Motor neuron (in vitro differentiated cells): Measurements from ENCODE around the gene AKAP13. TPM values are rescaled to one million over a fixed set of nuclear protein-coding genes. Genes with fewer than 3 reads are reported as not detected.

Experiments used
- ATAC-seq, 8 experiments: fragments of 200-7000 bp; cut with Tn5 transposase; replicated peaks in 6 of 8; 2 replicates each; pipeline ENCODE4 v1.8.0; 2021; ENCODE audit warnings: mild to moderate bottlenecking in 8 of 8, moderate library complexity in 8 of 8
- H3K27ac ChIP-seq, 2 donors: fragments of 250-450 bp; sonication (Bioruptor Pico); 2 replicates each; pipeline ENCODE4 v1.9.0; 2021; ENCODE audit warnings: antibody characterized with exemption in 2 of 2, mild to moderate bottlenecking in 2 of 2, moderate library complexity in 1 of 2
- H3K4me1 ChIP-seq, 2 donors: fragments of 250-450 bp; sonication (Bioruptor Pico); replicated peaks in 1 of 2; 2 replicates each; pipeline ENCODE4 v1.6.1; 2021; ENCODE audit warnings: antibody characterized with exemption in 2 of 2, mild to moderate bottlenecking in 2 of 2, moderate library complexity in 1 of 2
- H3K4me3 ChIP-seq, 5 donors: fragments of 250-450 bp; sonication (Bioruptor Pico); 2 replicates each; pipeline ENCODE4 v1.9.0; 2021; ENCODE audit warnings: antibody characterized with exemption in 5 of 5, mild to moderate bottlenecking in 5 of 5, moderate library complexity in 4 of 5
- WGBS, 10 experiments: fragments of 450-650 bp; shearing (Covaris generic); methylation state at CpG; one replicate each; pipeline ENCODE4 v1.0.0; 2022; 5-methylcytosine and 5-hydroxymethylcytosine counted together
- in situ Hi-C, 9 experiments: fragments of 400-800 bp; cut with MboI; loops; one replicate each; pipeline ENCODE4 v1.15.0; 2021; ENCODE audit warnings: low sequenced_read_pairs in 9 of 9, low pct_unique_long_range_greater_than_20kb in 2 of 9; ENCODE audit not compliant: unreplicated experiment in 9 of 9
- total RNA-seq, 8 experiments: library from RNA; unstranded; fragments of 300-600 nt; gene quantifications; 2 replicates each; pipeline versions ENCODE4 v1.2.3 to v1.2.4, GENCODE V29; 2022

The AKAP13 gene
- total RNA-seq, 8 experiments from 2014 or later, result 18.6 to 60.2 (median 38.2) TPM

DNA sequence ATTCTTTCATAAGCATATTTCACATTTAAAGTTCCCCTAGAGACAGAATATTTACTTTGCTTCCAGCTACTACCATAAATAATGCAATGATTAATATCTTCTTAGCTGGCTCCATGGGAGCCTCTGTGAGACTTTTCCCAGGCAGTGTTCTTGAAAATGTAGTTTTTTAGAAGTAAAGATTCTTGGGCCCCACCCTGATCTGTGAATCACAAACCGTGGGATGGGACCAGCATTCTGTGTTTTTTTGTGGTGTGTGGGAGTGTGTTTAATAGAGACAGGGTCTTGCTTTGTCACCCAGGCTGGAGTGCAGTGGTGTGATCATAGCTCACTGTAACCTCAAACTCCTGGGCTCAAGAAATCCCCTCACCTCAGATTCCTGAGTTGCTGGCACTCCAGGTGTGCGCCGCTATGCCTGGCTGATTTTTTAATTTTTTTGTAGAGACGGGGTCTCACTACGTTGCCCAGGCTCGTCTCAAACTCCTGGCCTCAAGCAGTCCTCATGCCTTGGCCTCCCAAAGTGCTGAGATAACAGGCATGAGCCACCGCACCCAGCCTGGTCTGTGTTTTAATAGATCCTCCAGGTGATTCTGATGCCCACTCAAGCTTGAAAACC lies 331.3 kb downstream of the AKAP13 start:
- Histone ChIP-seq H3K4me3 (no peak overlapping the region), H3K4me1 (peaks cover 4 to 18% of the 10 kb centered on the region in 2 donors), H3K27ac (no peak overlapping the region)
- 76 to 100% (median 100%) methylated on average over 1 to 6 of the region's 7 CpGs; no CpG with 5 or more reads in 5 of the 10 experiments for WGBS, 10 experiments
- in situ Hi-C loops, result loop anchor here in 1 of 9 experiments (25.0 kb wide), 1 partner anchor 399 kb away; no protein-coding TSS in a partner anchor
- ATAC-seq, result peak in 3 of 8 experiments; percentile 55 to 78 (median 62)

DNA sequence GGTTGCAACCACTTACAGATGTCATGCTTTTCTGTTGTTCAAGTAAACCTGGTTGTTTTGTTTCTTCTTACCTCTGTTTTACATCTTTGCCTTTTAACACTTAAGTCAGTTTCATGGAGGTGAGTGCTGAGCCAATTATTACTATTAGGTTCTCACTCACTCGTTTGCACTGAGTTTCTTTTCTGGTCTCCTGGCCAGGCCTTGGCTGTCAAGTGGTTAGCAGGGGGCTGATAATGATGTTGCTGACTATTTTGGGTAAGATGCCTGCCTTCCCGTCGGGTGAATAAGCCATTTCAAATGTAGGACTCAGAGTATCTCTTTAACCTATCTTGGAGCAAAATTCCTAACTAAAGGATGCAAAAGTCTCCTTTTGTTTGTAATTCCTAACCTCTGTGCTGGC lies 335.9 kb downstream of the AKAP13 start:
- WGBS, 10 experiments, result 40 to 100% (median 78%) methylated on average over 1 to 3 of the region's 3 CpGs
- no peak for ATAC-seq
- in situ Hi-C loops, result loop anchor here in 1 of 9 experiments (25.0 kb wide), 1 partner anchor 404 kb away; no protein-coding TSS in a partner anchor
- H3K4me1 ChIP-seq, result no peaks in the 10 kb centered on the region
- no peak overlapping the region for H3K4me3 ChIP-seq
- H3K27ac ChIP-seq, result no peak overlapping the region

DNA sequence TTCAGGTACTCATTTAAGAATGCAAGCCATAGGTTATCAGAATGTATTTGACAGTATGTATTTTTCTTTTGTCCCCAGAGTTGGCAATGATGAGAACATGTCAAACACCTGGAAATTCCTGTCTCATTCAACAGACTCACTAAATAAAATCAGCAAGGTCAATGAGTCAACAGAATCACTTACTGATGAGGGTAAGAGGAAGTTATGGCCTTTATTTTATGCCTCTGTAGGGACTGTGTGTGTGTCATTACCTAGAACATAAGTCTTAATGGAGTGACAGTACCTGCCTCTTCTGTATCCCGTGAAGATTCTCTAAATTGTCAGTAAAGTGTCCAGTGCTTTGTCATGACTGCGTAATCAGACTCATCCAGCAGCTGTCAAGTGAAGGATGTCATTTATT lies 336.8 kb downstream of the AKAP13 start:
- in situ Hi-C loops, result loop anchor here in 1 of 9 experiments (25.0 kb wide), 1 partner anchor 405 kb away; no protein-coding TSS in a partner anchor
- WGBS, 10 experiments, result 75 to 100% (median 93%) methylated on average over 2 of the region's 2 CpGs; no CpG with 5 or more reads in 2 of the 10 experiments
- Histone ChIP-seq H3K4me1 (no peaks in the 10 kb centered on the region), H3K4me3 (no peak overlapping the region), H3K27ac (no peak overlapping the region)
- ATAC-seq, result no peak

DNA sequence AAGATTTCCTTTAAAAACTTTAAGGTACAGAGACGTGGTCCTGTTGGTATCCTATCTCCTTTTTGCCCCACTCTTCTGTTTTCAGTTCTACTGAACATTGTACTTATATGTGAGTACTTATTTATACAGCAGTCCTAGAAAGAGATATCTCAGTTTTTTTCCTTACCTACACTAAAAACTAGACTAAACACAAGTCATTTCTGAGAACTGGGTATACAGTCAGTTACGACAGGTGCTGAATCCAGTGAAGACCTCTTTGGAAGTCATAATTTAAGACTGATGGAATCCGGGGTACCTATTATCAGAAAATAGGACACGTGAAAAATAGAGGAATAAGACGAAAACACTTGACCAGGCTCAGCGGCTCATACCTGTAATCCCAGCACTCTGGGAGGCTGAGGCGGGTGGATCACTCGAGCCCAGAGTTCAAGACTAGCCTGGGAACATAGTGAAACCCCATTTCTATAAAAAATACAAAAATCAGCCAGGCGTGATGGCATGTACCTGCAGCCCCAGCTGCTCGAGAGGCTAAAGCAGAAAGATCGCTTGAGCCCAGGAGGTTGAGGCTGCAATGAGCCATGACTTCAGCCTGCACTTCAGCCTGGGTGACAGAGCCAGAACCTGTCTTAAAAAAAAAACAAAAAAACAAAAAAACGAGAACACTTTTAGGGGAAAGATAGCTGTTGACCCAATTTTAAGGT lies 338.0 kb downstream of the AKAP13 start:
- no peak overlapping the region for H3K4me3 ChIP-seq
- no peaks in the 10 kb centered on the region for H3K4me1 ChIP-seq
- in situ Hi-C loops, result loop anchor here in 1 of 9 experiments (25.0 kb wide), 1 partner anchor 406 kb away; no protein-coding TSS in a partner anchor
- WGBS, 10 experiments, result 56 to 100% (median 88%) methylated on average over 1 to 11 of the region's 12 CpGs; no CpG with 5 or more reads in 2 of the 10 experiments
- ATAC-seq, result no peak
- H3K27ac ChIP-seq, result no peak overlapping the region

DNA sequence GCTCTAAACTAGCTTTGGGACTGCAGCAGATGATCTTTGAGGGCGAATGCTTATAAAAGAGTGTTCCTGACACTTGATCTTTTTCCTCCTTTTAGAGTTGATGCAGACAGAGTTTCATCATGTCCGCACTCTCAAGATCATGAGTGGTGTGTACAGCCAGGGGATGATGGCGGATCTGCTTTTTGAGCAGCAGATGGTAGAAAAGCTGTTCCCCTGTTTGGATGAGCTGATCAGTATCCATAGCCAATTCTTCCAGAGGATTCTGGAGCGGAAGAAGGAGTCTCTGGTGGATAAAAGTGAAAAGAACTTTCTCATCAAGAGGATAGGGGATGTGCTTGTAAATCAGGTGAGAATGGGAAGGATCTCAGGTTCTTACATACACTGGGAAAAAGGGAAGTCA lies 338.6 kb downstream of the AKAP13 start:
- no peak for ATAC-seq
- no peaks in the 10 kb centered on the region for H3K4me1 ChIP-seq
- no peak overlapping the region for H3K4me3 ChIP-seq
- in situ Hi-C loops, result loop anchor here in 1 of 9 experiments (25.0 kb wide), 1 partner anchor 407 kb away; no protein-coding TSS in a partner anchor
- 91 to 100% (median 100%) methylated on average over 1 to 4 of the region's 4 CpGs; no CpG with 5 or more reads in 2 of the 10 experiments for WGBS, 10 experiments
- H3K27ac ChIP-seq, result no peak overlapping the region

DNA sequence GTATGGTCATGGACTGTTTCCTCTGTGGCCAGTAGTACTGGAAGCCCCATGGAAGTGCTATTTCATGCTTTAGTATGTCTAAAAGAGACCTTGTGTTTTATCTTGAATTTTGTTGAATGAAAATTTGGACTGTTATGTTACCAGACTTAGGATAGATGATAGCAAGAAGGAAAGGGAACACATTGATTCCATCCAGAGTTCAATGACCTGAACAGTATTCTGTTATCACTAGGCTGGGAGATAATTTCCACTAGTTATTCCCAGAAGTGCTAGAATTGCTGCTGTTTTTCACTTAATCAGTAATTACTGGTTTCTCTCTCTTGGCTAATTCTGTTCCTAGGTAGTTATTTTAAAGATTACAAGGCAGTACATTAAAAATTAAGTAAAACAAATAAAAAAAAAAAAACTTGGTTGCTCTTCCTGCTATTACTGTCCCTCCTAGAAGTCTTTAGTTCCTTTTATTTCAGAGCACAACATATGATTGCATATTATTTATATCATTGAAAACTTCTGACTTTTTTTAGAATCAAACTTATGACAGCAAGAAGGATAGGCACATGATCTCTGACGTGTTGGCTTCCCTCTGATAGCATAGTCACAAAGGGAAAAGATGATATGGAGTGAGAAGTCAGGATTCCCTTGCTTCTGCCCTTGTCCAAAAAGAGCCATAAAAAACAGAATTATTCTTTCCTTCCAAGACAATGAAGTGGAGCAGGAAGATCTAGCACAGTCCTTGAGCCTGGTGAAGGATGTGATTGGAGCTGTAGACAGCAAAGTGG lies 342.2 kb downstream of the AKAP13 start:
- WGBS, 10 experiments, result 67 to 100% (median 90%) methylated on average over 1 of the region's 1 CpG; no CpG with 5 or more reads in 5 of the 10 experiments
- in situ Hi-C loops, result loop anchor here in 1 of 9 experiments (25.0 kb wide), 1 partner anchor 410 kb away; no protein-coding TSS in a partner anchor
- H3K4me1 ChIP-seq, result no peaks in the 10 kb centered on the region
- H3K4me3 ChIP-seq, result no peak overlapping the region
- no peak for ATAC-seq
- no peak overlapping the region for H3K27ac ChIP-seq

DNA sequence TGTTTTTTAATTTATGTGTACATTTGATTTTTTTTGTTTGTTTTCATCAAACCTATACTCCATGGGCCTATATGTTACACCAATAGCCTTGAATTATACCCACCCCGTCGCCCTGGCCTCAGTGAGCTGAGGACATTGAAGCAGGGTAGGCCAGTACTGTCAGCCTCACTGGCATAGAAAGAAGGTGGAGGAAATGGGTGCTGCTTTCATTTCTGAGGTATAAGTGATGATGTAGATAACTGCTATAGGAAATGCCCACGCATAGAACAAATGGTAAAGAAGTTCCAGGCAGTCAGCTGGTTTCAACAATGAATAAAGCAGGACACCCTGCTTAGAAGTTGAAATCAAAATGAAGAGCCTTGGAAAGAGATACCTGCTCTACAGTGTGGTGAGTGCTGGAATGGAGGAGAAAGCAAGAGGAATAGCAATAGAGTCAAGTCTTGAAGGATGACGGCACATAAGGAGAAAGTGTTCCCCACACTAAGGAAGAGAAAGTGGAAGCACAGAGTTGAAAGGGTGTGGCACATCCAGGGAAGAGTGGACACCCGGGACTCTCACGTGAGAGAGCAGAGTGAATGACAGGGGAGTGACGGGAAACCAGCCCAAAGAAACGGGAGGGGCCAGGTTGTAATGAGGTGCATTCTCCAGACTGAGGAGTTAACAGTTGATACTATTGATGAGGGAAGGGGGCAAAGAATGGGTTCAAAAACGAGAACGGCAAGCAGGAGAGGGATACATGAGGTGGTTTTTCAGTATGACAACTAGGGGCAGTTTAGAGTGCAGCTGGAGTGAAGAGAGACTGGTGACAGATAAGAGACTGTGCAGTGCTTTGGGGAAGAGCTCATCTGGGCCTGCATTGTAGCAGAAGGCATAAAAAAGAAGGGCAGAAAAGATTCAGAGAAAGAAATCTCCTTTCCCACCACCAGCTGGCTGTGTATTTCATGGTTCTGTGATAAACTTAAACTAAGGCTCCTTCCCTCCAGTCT lies 343.9 kb downstream of the AKAP13 start:
- in situ Hi-C loops, result loop anchor here in 1 of 9 experiments (25.0 kb wide), 1 partner anchor 412 kb away; no protein-coding TSS in a partner anchor
- peak in 2 of 8 experiments; percentile 25 to 31 for ATAC-seq
- WGBS, 10 experiments, result 53 to 100% (median 84%) methylated on average over 1 to 9 of the region's 10 CpGs
- no peak overlapping the region for H3K27ac ChIP-seq
- H3K4me1 ChIP-seq, result no peaks in the 10 kb centered on the region
- no peak overlapping the region for H3K4me3 ChIP-seq

DNA sequence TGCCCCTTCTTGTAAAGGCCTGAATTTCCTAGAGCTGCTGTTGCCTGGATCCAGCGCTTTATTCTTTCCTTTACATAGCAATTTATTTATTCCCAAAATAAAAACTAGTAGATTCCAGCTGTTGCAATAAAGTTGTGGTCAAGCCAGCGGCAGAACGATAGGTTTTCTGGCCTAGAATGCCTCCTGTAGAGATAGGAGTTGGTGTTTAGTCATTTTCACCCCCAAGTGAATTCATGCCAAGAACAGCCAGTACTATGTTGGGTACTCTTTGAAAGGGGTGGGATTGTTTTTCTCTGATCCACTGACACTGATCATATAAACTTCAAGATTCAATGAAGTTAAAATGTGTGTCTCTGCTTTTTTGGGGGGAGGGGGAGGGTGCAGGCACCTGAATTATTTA lies 344.6 kb downstream of the AKAP13 start:
- H3K4me1 ChIP-seq, result no peaks in the 10 kb centered on the region
- H3K27ac ChIP-seq, result no peak overlapping the region
- in situ Hi-C loops, result loop anchor here in 5 of 9 experiments (25.0 kb wide), 1 partner anchor 112 kb away; no protein-coding TSS in a partner anchor
- WGBS, 10 experiments, result 14 to 100% (median 100%) methylated on average over 1 to 3 of the region's 3 CpGs; no CpG with 5 or more reads in 4 of the 10 experiments
- H3K4me3 ChIP-seq, result no peak overlapping the region
- no peak for ATAC-seq

DNA sequence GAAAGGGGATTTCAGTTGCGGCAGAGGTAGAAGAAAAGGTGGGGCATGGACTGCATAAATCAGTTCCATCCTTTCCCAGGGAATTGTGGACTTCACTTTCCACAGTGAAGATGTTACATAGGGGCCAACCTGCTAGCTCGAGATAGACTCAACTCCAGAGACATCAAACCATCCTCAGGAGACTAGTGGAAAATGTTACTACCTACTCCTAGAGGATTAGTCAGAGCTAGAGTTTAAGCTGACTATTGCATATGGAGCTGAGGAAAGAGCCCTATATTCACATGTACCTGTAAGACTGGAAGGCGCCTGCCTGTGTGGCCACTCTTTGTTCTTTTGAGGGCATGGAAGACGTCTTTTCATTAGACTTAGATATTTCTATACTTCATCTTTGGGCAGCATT lies 345.2 kb downstream of the AKAP13 start:
- in situ Hi-C loops, result loop anchor here in 5 of 9 experiments (25.0 kb wide), 1 partner anchor 112 kb away; no protein-coding TSS in a partner anchor
- WGBS, 10 experiments, result 14 to 100% (median 92%) methylated on average over 1 to 3 of the region's 4 CpGs; no CpG with 5 or more reads in 1 of the 10 experiments
- ATAC-seq, result no peak
- Histone ChIP-seq H3K4me3 (no peak overlapping the region), H3K4me1 (no peaks in the 10 kb centered on the region), H3K27ac (no peak overlapping the region)

DNA sequence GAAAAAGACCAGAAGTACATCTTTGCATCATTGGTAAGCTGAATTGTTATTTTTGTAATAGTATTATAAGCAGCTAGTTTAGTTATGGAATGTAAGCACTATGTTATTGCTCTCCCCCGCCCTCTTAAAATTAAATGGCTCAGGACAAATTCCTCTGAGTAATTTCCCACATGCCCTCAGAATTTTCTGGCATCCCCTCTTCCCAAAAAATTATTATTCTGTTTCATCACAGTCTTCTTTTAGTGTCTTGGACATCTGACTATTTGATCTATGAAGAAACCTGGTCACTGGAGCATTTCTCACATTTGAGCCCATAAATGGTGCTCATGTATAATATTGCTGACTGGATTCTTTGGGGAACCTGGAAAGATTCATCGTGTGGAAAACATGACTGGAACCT lies 346.1 kb downstream of the AKAP13 start:
- in situ Hi-C loops, result loop anchor here in 5 of 9 experiments (25.0 kb wide), 1 partner anchor 111 kb away; no protein-coding TSS in a partner anchor
- ATAC-seq, result no peak
- Histone ChIP-seq H3K4me3 (no peak overlapping the region), H3K27ac (no peak overlapping the region), H3K4me1 (no peaks in the 10 kb centered on the region)
- WGBS, 10 experiments, result 13 to 100% (median 80%) methylated on average over 1 to 2 of the region's 2 CpGs; no CpG with 5 or more reads in 1 of the 10 experiments

DNA sequence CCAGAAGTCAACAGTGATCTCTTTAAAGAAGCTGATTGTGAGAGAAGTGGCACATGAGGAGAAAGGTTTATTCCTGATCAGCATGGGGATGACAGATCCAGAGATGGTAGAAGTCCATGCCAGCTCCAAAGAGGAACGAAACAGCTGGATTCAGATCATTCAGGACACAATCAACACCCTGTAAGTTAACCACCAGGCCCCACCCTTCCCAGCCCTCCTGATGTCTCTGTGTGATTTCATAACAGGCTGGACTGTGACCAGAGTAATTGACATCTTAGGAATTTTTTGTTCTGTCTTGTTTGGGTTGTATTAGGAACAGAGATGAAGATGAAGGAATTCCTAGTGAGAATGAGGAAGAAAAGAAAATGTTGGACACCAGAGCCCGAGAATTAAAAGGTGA lies 346.7 kb downstream of the AKAP13 start:
- in situ Hi-C loops, result loop anchor here in 5 of 9 experiments (25.0 kb wide), 1 partner anchor 110 kb away; no protein-coding TSS in a partner anchor
- no peaks in the 10 kb centered on the region for H3K4me1 ChIP-seq
- 15 to 100% (median 73%) methylated on average over 1 to 2 of the region's 2 CpGs; no CpG with 5 or more reads in 3 of the 10 experiments for WGBS, 10 experiments
- H3K27ac ChIP-seq, result no peak overlapping the region
- no peak overlapping the region for H3K4me3 ChIP-seq
- ATAC-seq, result peak in 2 of 8 experiments; percentile 58 to 65
